HuH-7.5 (cell line): ENCODE measurements around the gene PNRC1.
"Not testable (repeated sequence)": the region's sequence is repeated elsewhere in the genome, so short reads cannot be mapped to it uniquely, and the experiment has no call there.

ENCODE experiments used
- DNase-seq: peaks from one replicate; pipeline ENCODE4 v3.0.0; 2011; ENCODE audit warnings: low spot score

The PNRC1 gene

GRCh38 chr6:89080281-89081128, at the start of gene PNRC1:
PNRC1 (plus strand) TSS chr6:89080751; CDS start chr6:89080895, 144 bp downstream.
- peak; percentile 86 for DNase-seq

- DNase-seq: no peak
Observed at GRCh38 chr6:89032599-89032998, 48.0 kb upstream of the PNRC1 start.

DNA sequence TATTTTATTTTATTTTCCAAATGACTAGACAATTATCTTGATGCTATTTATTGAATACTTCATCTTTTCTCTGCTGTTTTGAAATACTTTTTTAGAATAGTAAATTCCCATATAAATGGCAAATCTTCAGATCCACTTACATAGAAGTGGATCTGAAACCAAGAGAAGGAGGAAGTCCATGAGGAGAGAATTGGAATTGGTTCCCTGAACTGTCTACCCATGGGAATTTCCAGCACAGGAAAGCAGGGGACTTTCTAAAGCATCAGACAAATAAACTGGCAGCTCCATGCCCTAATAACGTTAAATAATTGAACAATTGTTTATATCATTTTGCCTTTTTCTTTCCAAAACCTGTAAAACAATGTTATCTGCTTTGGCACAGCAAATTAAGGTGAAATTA, 47.1 kb upstream of the PNRC1 start:
- DNase-seq: no peak

- not testable (repeated sequence) for DNase-seq
Observed at GRCh38 chr6:89034116-89034515, 46.4 kb upstream of the PNRC1 start.

- no peak for DNase-seq
Observed at GRCh38 chr6:89034586-89035251, 45.8 kb upstream of the PNRC1 start.

DNA sequence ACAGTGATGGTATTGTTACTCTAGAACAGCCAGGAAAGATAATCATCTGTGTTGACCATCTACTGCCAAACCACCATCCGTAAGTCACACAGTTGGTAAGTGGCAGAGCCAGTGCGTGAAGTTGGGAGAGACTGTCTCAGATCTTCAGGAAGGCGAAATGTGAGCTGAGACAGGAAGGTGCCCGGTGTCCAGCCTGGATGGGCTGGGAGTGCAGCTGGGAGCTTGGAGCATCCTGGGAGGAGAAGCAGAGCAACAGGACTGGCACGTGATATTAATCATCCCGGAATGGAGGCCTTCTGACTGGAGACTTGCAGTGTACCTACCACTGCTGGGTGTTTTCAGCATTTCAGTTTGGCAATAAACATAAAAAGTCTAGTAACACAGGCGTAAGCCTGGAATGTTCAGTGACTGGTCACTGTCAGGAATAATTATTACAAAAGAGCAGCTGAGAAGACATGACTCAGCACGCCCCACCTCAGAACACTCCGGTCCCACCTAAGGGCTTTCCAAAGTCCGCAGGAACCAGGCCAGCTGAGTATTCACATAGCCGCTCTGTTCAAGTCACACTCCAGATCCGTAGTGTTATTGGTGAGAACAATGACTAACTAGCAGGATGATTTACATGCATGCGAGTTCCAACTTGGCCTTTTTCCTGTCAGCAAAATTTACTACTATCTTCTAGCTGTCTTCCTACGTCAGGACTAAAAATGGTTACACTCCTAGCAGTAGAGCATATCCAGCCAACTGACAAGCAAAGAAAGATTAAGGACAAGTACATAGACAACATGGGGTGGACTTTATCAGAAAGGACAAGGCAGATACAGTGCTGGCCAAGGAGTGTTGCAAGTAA, 45.1 kb upstream of the PNRC1 start:
- no peak for DNase-seq

GRCh38 chr6:89037141-89037900, 43.2 kb upstream of the PNRC1 start:
- no peak for DNase-seq

- not testable (repeated sequence) for DNase-seq
Observed at GRCh38 chr6:89037901-89038293, 42.7 kb upstream of the PNRC1 start.

- no peak for DNase-seq
Observed at GRCh38 chr6:89042664-89043063, 37.9 kb upstream of the PNRC1 start.

GRCh38 chr6:89044328-89045010, 36.1 kb upstream of the PNRC1 start:
- no peak for DNase-seq

DNA sequence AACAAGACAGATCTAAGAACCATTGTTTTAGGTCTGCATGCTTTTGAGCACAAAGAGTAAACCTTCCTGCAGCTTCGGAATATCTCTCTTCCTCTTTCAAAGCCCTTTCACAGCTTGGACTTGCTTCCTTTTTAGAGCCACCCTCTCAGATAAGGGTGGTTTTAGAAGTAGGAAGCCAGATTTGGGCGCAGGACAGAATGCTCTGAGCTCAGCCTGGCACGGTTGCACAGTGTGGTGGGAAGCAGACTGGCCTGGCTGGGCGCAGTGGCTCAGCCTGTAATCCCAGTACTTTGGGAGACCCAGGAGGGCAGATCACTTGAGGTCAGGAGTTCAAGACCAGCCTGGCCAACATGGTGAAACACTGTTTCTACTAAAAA, 35.6 kb upstream of the PNRC1 start:
- DNase-seq: no peak

- no peak for DNase-seq
Observed at GRCh38 chr6:89045576-89045975, 35.0 kb upstream of the PNRC1 start.

DNA sequence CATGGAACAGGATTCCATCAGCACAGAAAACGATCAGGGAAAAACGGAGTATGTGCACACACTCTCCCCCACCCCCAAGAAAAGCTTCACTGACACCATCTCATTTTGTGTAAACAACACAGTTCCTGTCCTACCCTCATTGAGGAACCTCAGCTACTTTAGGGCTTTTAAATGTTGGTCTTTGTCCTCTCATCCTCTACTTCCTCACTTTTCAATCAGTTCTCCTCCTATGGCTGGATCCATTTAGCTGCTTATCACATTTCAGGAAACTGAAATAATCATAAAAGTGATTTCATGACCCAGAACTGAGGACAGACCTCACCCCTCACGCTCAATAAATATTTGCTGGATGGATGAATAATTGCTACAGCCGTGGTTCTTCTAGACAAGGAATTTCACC, 33.1 kb upstream of the PNRC1 start:
- no peak for DNase-seq

DNA sequence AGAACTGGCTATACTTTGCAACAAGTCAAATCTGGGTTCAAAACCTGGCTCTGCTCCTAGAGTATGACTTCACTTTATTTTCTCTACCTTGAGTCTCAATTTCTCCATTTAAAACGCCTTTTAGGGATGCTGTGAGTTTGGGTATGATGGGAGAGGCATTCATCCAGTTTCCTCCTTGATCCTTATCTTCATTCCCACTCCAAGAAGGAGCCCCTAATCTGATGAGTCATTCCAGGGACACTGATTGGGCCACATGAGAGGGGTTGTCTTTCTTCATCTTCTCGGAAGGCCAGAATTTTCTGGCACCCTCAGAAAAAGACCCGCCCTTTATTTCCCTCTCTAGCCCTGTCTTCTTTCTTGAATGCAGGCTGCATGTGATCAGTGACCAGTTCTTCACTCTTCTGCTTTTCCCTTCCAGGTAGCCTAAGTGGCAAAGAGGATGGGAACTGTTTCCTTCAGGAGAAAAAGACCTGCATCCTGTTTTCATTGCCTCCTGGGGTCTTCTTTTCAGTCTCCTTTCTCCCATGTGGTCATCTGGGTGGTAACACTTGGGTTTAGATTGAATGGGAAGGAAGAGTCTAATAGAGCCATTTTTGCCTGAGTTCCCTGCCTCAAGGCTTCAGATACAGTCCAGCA, 32.1 kb upstream of the PNRC1 start:
- no peak for DNase-seq

GRCh38 chr6:89048985-89049384, 31.6 kb upstream of the PNRC1 start:
- no peak for DNase-seq

GRCh38 chr6:89050155-89050554, 30.4 kb upstream of the PNRC1 start:
- DNase-seq: no peak

DNA sequence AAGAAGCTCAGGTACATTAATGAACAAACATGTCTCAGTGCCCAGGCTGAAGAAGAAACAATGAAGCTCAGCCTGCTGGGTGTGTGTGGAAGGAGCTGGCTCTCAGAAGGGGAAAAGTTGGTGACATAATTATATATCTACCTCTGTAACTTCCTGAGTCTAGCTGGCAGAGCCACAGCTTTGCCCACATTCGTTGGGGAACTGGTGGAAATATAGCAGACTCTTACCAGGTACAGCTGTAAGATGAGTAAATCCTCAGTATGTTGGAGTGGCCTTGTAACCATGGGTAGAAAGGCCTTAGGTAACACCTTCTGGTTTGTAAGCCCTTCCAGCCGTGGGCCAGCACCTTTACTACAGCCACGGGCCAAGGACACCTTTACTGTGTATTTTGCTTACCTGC, 29.9 kb upstream of the PNRC1 start:
- no peak for DNase-seq

DNA sequence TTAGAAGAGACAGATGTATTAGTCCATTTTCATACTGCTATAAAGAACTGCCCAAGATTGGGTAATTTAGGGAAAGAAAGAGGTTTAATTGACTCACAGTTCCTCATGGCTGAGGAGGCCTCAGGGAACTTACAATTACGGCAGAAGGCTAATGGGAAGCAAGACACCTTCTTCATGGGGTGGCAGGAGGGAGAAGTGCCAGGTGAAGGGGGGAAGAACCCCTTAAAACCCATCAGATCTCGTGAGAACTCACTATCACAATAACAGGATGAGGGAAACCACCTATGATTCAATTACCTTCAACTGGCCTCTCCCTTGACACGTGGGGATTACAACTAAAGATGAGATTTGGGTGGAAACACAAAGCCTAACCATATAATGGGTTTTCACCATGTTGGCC, 28.9 kb upstream of the PNRC1 start:
- no peak for DNase-seq

GRCh38 chr6:89054208-89054607, 26.3 kb upstream of the PNRC1 start:
- DNase-seq: no peak

GRCh38 chr6:89057759-89058158, 22.8 kb upstream of the PNRC1 start:
- no peak for DNase-seq

DNA sequence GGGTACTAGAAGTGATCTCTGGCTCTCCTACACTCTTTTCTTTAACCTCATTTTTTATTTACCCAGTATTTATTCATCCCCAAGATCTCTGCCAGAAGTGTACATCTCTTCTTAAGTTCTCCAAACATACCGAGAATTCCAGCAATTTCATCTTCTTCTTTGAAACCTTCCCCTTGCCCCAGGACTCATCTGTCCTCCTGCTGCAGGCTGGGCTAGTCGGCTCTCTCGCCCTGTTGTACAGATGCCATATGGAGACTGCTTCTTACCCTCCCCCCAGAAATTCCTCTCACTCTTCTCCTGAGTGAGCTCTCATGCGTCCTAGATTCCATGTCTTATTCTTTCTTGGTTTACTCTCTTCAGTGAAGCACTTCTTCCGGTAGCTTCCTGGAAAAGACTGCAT, 21.9 kb upstream of the PNRC1 start:
- no peak for DNase-seq
